DOHH2 (cell line): Measurements from ENCODE around the gene GYPC.

Experiments used
- EZH2phosphoT487 ChIP-seq: fragments of 200-600 bp; sonication (generic); IDR thresholded peaks from 2 replicates; pipeline ENCODE4 v1.6.1; 2017; ENCODE audit warnings: borderline replicate concordance, mild to moderate bottlenecking, antibody characterized with exemption, low read length, moderate library complexity, mixed read lengths
- TF ChIP-seq, protein P1 (sequence below): fragments of 200-600 bp; sonication (generic); IDR thresholded peaks from one replicate; pipeline ENCODE4 v1.5.1; 2014; ENCODE audit warnings: antibody characterized with exemption, mild to moderate bottlenecking, low read depth, low read length; ENCODE audit not compliant: poor library complexity, severe bottlenecking

DNA sequence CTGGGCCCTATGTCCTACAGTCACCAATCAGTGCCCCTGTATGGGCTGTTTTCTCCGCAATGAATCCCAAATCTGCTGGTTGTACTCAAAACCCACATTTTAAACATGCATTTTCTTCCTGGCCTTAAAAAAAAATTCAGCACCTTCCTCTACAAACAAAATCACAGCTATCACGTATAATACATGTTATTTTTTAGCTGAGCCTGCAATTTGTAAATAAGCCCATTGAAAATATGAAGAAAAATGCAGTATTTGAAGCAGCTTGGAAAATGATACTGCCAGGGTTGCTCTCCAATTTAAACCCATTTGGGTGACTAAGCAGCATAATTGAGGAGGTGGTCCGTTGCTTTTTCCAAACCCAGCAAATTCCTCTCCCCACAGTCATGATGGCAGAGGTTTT lies 33.0 kb upstream of the GYPC start:
- TF ChIP-seq EZH2phosphoT487: no peak
- TF ChIP-seq, protein P1, sequence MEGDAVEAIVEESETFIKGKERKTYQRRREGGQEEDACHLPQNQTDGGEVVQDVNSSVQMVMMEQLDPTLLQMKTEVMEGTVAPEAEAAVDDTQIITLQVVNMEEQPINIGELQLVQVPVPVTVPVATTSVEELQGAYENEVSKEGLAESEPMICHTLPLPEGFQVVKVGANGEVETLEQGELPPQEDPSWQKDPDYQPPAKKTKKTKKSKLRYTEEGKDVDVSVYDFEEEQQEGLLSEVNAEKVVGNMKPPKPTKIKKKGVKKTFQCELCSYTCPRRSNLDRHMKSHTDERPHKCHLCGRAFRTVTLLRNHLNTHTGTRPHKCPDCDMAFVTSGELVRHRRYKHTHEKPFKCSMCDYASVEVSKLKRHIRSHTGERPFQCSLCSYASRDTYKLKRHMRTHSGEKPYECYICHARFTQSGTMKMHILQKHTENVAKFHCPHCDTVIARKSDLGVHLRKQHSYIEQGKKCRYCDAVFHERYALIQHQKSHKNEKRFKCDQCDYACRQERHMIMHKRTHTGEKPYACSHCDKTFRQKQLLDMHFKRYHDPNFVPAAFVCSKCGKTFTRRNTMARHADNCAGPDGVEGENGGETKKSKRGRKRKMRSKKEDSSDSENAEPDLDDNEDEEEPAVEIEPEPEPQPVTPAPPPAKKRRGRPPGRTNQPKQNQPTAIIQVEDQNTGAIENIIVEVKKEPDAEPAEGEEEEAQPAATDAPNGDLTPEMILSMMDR: no peak
